ENCODE data around the gene APBB2.
"Not testable (repeated sequence)": the region's sequence is repeated elsewhere in the genome, so short reads cannot be mapped to it uniquely, and the experiment has no call there.

Gene APBB2

DNA sequence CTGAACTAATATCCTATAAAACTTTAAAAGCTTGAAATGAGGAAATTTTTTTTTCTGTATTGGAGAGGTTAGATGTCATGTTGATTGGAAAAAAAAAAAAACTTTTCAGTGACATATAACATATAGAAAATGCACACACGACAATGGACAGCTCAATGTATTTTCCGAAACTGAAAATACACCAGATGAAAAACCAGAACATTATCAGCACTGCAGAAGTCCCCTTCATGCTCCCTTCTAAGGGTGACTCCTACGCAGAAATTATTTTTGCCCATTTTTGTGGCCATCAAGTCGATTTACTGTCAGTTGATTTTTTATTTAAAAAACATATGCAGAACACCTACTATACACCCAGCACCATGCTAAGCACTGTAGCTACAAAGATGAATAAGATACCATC is 148.3 kb downstream of the APBB2 start:
- Mint-ChIP-seq H3K27me3 (no peaks in the 10 kb centered on the region), H3K4me1 (no peaks in the 10 kb centered on the region), H3K27ac (no peak overlapping the region), H3K9me3 (no peaks in the 10 kb centered on the region), H3K4me3 (no peak overlapping the region)
- no peak for ATAC-seq
- DNase-seq, result no peak

DNA sequence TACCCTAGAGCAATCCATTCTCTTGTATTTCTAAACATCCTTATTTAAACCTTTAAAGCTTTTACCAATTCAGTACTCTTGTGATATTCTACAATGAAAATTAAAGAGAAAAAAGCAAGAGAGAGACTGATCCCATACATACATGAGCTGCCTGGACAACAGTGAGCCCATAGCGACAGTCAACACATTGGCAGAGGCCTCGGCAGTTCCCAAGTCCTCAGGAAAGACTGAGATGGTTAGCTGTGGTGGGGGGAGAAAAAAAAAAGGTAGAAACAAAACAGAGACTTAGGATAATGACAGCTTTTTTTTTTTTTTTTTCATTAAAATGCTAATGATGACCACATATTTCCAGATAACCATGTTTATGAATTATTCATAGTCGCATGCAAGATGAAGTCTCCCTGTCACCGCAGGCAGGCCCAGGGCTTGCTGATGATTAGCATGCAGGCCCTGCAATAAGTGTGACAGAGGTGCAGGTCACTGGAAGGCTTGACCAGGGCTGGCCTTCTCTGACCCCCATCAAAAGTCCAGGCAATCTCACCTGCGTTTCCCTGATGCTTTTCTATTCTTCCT is 148.8 kb downstream of the APBB2 start:
- DNase-seq (no peak), ATAC-seq (no peak)
- no peak overlapping the region for H3K4me3 Mint-ChIP-seq
- H3K27ac Mint-ChIP-seq, result no peak overlapping the region
- H3K9me3 Mint-ChIP-seq, result no peaks in the 10 kb centered on the region
- no peaks in the 10 kb centered on the region for H3K27me3 Mint-ChIP-seq
- H3K4me1 Mint-ChIP-seq, result no peaks in the 10 kb centered on the region

DNA sequence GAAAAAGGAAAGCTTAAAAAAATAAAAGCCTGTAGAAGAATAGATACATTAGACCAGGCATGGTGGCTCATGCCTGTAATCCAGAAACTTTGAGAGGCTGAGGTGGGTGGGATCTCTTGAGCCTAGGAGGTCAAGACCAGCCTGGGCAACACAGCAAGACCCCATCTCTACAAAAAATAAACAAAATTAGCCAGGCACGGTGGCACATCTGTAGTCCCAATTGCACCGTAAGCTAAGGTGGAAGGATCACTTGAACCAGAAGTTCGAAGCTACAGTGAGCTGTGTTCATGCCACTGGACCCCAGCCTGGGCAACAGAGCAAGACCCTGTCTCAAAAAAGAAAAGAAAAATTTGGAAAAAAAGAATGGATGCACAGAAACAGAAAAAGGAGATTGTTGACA is 149.4 kb downstream of the APBB2 start:
- H3K27me3 Mint-ChIP-seq, result no peaks in the 10 kb centered on the region
- DNase-seq, result no peak
- H3K4me3 Mint-ChIP-seq, result no peak overlapping the region
- ATAC-seq, result no peak
- no peaks in the 10 kb centered on the region for H3K4me1 Mint-ChIP-seq
- no peaks in the 10 kb centered on the region for H3K9me3 Mint-ChIP-seq
- no peak overlapping the region for H3K27ac Mint-ChIP-seq

DNA sequence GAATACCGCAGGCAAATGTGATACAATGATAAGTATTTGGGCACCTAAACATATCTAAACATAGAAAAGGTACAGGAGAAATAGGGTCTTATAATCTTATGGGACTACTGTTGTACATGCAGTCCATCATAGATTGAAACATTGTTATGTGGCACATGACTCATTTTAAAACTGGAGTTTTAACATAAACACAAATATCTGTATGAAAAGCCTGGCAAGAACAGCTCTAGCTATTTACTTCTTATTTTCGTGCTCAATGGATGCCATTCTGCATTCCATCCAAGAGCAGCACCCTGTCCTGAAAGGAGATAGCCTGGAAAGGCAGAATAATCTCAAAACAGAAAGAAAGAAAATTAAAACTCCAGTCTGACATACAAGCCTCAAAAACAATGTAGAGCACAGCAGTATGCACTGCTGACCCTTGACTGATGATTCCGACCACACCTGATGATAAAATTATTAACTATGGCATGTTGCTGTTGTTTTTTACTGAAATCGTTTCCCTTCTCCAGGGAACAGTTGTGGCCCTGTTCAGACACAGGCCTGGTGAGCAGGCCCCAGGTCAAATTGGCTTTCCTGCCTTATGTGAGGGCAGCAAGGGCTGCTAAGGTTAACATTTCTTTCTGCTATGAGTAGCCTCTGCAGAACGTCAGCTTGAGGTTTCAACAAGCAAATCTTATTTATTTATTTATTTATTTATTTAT is 152.7 kb downstream of the APBB2 start:
- Mint-ChIP-seq H3K4me1 (no peaks in the 10 kb centered on the region), H3K27ac (no peak overlapping the region), H3K9me3 (no peaks in the 10 kb centered on the region)

DNA sequence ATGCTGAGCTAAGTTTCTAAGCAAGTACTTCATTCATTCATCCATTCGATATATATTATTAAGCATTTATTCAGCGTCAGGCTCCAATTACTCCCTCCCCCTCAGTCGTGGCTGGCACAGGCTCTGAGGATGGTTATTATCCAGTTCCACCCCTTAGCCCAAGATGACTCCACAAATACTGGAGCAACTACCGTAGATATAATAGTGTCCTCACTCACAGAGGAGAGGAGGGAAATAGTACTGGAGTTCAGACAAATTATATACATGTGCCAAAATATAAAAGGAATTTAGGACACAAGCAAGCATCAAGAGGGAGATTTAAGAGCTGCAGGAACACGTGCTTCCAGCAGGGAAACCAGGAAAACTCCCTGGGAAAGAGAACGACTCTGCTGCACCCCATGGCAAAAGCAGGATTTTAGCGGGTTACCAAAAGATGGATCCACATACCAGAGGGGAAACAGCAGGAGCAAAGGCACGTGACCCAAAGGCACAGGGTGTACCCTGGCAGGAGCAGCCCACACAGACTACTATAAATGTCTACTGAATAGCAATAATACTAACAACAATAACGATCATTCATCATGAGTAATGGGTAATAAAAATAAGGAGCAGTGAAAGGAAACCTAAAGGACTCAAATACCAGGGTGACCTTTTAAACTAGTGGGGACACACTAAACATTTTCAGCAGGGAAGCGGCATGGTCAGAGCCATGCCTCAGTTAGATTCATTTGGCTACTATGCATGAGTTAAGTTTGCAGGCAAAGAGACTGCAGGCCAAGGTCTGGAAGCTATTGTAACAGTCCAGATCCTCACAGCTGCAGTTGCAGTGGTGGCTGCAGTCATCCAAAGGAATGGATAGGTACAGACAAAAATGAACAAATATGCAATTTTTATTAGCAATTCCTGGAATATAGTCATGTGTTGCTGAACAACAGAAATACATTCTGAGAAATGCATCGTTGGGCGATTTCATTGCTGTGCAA is 153.7 kb downstream of the APBB2 start:
- H3K27me3 Mint-ChIP-seq, result peaks cover 2% of the 10 kb centered on the region
- no peak for ATAC-seq
- DNase-seq, result no peak

More for the DNA sequence above, 152.7 kb downstream of the APBB2 start:
- Mint-ChIP-seq H3K4me3 (no peak overlapping the region), H3K27me3 (no peaks in the 10 kb centered on the region)
- DNase-seq (no peak), ATAC-seq (no peak)

DNA sequence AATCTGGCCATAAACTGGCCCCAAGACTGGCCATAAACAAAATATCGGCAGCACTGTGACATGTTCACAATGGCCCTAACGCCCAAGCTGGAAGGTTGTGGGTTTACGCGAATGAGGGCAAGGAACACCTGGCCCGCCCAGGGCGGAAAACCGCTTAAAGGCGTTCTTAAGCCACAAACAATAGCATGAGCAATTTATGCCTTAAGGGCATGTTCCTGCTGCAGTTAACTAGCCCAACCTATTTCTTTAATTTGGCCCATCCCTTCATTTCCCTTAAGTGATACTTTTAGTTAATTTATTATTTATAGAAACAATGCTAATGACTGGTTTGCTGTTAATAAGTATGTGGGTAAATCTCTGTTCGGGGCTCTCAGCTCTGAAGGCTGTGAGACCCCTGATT is 154.9 kb downstream of the APBB2 start:
- H3K4me1 Mint-ChIP-seq, ATAC-seq, DNase-seq, H3K4me3 Mint-ChIP-seq, H3K9me3 Mint-ChIP-seq, H3K27ac Mint-ChIP-seq: not testable (repeated sequence)
- peaks cover 12% of the 10 kb centered on the region for H3K27me3 Mint-ChIP-seq

More for the DNA sequence above, 153.7 kb downstream of the APBB2 start:
- Mint-ChIP-seq H3K27ac (no peak overlapping the region), H3K9me3 (peaks cover 0 to 3% of the 10 kb centered on the region in 2 donors), H3K4me3 (no peak overlapping the region), H3K4me1 (no peaks in the 10 kb centered on the region)

DNA sequence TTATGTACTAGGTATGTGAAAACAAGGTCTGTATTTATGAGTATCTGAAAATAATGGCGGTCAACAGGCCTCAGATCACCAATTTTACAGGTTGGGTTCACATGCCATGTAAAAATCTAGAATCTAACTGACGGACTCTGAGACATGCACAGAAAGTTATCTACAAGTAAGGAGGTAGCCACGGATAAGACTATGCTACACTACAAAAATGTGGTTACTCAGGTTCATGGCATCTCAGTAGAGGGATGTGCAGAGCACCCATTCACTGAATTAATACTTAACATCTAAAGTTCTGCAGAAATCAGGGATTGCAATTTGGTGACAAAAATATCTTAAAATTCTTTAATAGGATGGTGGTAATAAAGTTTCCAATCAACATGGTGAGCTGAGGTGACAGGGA is 155.9 kb downstream of the APBB2 start:
- DNase-seq (no peak), ATAC-seq (no peak)
- no peaks in the 10 kb centered on the region for H3K4me1 Mint-ChIP-seq
- peaks cover 0 to 8% of the 10 kb centered on the region in 2 donors for H3K9me3 Mint-ChIP-seq
- H3K4me3 Mint-ChIP-seq, result no peak overlapping the region
- H3K27ac Mint-ChIP-seq, result no peak overlapping the region
- H3K27me3 Mint-ChIP-seq, result peaks cover 12% of the 10 kb centered on the region

DNA sequence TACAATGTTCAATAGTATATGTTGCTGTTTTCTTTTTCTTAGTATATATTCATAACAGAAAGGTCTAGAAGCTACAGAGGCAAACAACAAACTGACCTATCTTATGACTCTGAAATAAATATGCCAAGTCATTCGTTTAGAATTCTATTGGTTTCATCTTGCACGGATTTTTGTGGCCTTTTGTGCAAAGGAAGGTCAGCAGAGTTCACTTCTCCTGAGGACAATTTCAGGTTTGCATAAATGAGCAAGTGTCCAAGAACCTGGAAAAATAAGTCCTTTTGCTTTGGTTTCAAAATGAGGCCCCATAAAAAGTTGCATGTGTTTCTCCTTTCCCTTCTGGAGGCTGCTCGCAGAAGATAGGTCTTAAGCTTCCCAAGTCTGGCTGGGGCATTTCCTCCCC is 156.9 kb downstream of the APBB2 start:
- no peak for DNase-seq
- H3K9me3 Mint-ChIP-seq, result peaks cover 0 to 8% of the 10 kb centered on the region in 2 donors
- H3K4me3 Mint-ChIP-seq, result no peak overlapping the region
- no peaks in the 10 kb centered on the region for H3K4me1 Mint-ChIP-seq
- no peak overlapping the region for H3K27ac Mint-ChIP-seq
- peaks cover 12% of the 10 kb centered on the region for H3K27me3 Mint-ChIP-seq
- ATAC-seq, result no peak

DNA sequence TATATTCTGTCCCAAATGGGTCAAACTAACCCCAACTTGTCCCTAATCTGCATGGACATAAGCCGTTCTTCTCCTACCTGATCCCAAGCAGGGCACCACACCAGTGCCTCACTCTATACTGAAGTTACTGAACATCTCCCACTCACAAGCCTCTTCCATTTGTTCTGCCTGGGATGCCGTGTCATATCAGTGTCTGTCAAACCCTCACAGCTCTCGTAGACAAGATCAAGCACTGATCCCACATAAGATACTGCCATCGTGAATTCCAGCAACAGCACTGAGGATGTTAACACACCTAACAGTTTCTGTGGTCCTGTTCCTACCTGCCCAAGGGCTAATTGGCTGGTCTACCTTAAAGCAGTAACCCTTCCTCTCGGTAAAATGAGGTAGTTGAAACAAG is 162.1 kb downstream of the APBB2 start:
- Mint-ChIP-seq H3K9me3 (peaks cover 0 to 8% of the 10 kb centered on the region in 2 donors), H3K27me3 (peaks cover 29% of the 10 kb centered on the region), H3K4me3 (no peak overlapping the region), H3K27ac (no peak overlapping the region), H3K4me1 (no peaks in the 10 kb centered on the region)
- ATAC-seq, result no peak
- no peak for DNase-seq

DNA sequence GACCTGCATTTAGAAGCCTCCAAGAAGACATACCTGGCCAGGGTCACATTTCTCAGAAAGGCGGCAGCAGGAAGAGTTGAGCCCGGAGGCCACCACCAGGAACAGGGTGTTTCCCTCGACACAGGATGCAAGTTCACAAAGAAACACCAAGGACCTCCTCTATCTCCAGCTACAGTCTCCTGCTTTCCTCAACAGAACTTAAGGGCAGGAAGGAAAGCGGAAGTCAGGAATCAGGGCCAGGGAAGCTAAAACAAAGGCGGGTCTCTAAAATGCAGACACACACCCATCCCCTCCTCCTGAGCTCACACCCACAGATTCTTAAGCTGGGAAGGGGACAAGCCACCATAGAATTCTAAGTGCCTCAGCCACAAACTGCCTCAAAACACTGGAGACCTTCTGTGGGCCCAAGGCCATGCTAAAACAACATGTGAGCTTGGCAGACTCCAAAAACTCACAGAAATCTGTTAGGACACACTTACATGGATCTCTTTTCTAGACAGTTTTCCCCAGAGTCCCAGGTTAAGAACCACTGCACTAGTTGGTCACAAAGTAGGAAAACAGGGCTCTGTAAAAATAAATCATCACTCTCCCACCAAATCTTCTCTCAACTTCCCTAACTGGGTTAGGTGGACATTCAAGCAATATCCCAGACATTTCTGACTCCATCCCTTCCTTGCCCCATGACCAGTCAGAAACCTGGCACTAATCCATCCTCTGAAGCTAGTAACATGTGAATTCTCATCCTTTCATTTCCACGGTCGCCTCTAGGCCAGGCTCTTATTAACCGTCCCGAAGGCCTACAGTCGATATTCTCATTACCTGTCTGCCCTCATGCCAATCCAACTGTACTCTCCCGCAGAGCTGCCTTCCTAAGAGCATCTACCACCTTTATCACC is 163.2 kb downstream of the APBB2 start:
- Mint-ChIP-seq H3K4me1 (no peaks in the 10 kb centered on the region), H3K27ac (no peak overlapping the region), H3K9me3 (peaks cover 0 to 5% of the 10 kb centered on the region in 2 donors), H3K4me3 (no peak overlapping the region), H3K27me3 (peaks cover 29% of the 10 kb centered on the region)
- ATAC-seq (no peak), DNase-seq (no peak)

DNA sequence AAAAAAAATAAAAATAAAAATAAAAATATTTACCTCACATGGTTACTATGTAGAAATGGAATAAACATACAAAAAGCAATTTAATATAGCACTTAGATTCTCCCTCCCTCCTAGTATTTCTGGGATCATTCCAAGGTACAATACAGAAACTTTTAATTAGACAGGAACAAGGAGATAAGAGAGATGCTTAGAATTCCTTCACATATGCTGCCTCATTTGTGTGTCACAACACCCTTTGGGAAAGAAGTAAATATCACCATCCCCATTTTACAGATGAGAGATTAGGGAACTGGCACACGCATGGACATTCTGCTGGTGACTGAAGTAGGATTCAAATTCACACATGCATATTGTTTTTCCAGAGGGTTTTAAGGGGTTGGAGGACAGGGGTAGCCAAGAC is 164.2 kb downstream of the APBB2 start:
- Mint-ChIP-seq H3K9me3 (peaks cover under 1% of the 10 kb centered on the region in 2 donors), H3K4me3 (no peak overlapping the region), H3K4me1 (no peaks in the 10 kb centered on the region), H3K27me3 (peaks cover 22% of the 10 kb centered on the region), H3K27ac (no peak overlapping the region)
- ATAC-seq (no peak), DNase-seq (no peak)

DNA sequence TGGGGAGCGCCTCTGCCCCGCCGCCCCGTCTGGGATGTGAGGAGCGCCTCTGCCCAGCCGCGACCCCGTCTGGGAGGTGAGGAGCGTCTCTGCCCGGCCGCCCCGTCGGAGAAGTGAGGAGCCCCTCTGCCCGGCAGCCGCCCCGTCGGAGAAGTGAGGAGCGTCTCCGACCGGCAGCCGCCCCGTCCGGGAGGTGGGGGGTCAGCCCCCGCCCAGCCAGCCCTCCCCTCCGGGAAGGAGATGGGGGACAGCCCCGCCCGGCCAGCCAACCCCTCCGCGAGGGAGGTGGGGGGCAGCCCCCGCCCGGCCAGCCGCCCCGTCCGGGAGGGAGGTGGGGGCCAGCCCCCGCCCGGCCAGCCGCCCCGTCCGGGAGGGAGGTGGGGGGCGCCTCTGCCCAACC is 165.2 kb downstream of the APBB2 start:
- DNase-seq, H3K27ac Mint-ChIP-seq, H3K4me3 Mint-ChIP-seq, H3K9me3 Mint-ChIP-seq, H3K4me1 Mint-ChIP-seq: not testable (repeated sequence)
- peak; percentile 83 for ATAC-seq
- peaks cover 17% of the 10 kb centered on the region for H3K27me3 Mint-ChIP-seq

DNA sequence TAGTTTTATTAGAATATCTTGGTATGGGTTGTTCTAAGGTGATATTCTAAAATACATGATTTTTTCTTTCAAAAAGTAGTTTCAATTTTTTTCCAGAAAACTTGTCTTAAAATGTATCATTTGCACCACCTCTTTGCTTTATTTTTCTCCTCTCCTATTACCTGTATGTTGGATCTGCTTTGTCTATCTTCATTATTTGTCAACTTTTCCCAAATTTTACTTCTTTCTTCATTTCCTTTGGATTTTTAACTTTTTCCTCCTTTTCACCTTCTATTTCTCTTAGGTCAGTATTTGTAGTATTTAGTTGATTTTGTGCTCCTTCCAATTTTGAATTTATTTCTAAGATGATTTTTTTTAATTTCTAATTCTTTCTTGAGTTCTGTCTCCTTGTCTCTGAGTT is 169.6 kb downstream of the APBB2 start:
- ATAC-seq (no peak), DNase-seq (no peak)
- peaks cover 9 to 12% of the 10 kb centered on the region in 2 donors for H3K9me3 Mint-ChIP-seq
- H3K27ac Mint-ChIP-seq, result no peak overlapping the region
- no peak overlapping the region for H3K4me3 Mint-ChIP-seq
- no peaks in the 10 kb centered on the region for H3K27me3 Mint-ChIP-seq
- no peaks in the 10 kb centered on the region for H3K4me1 Mint-ChIP-seq

DNA sequence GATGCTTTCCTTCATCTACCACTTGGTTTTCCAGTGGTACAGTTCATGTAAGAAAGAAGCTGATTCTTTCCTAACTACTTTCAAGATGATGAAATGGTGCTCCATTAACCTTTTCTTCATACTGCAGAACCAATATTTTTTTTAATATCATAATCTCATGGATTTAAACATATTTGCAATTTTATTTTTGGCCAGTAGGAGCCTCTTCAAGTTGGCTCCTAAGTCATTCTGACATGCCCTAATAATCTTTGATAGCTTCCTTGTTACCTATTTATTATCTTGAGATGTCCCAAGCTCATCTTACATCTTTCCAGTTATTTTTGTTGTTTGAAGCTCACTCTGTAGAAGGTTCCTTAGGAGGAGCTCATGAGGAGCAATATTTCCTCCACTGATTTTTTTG is 170.2 kb downstream of the APBB2 start:
- no peak for ATAC-seq
- no peaks in the 10 kb centered on the region for H3K4me1 Mint-ChIP-seq

DNA sequence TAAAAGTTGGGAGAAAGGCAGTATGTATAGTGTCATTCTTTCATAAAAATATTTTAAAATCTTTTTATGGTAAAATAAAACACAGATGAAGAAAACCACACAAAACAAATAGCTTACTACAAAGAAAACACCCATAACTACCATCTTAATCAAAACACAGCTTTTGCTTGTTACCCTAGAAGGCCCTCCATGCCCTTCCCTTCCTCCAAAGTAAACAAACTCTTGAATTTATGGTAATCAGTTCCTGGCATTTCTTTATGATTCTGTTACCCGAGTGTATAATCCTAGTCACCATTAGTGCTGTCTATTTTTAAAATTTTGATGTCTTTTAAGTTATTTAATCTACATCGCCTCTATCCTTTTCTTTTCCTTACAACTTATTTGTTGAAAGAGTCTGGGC is 170.9 kb downstream of the APBB2 start:
- no peak for DNase-seq
- Mint-ChIP-seq H3K4me3 (no peak overlapping the region), H3K27ac (no peak overlapping the region), H3K9me3 (peaks cover 9 to 12% of the 10 kb centered on the region in 2 donors), H3K4me1 (no peaks in the 10 kb centered on the region), H3K27me3 (no peaks in the 10 kb centered on the region)
- ATAC-seq, result no peak

More for the DNA sequence above, 170.2 kb downstream of the APBB2 start:
- Mint-ChIP-seq H3K9me3 (peaks cover 9 to 12% of the 10 kb centered on the region in 2 donors), H3K27me3 (no peaks in the 10 kb centered on the region), H3K4me3 (no peak overlapping the region), H3K27ac (no peak overlapping the region)
- no peak for DNase-seq

Data from stimulated activated naive CD8-positive, alpha-beta T cell treated with anti-CD3 and anti-CD28 coated beads, Interleukin-15, amount 100 ng/mL, for 72 hours (primary cell).